Stimulated activated CD4-positive, alpha-beta T cell treated with anti-CD3 and anti-CD28 coated beads, Interleukin-12 subunit alpha, Interleukin-12 subunit beta, amount 100 ng/mL, for 48 hours (primary cell): ENCODE results near the gene BATF3.
A peak's percentile ranks its signal among the peaks of the same experiment; 100 is the strongest.

ENCODE experiments used
- DNase-seq, 3 donors: peaks; one replicate each; pipeline ENCODE4 v3.0.0-alpha.2; 2020; ENCODE audit warnings: low read depth in 2 of 3, low spot score in 1 of 3

BATF3 gene

DNA sequence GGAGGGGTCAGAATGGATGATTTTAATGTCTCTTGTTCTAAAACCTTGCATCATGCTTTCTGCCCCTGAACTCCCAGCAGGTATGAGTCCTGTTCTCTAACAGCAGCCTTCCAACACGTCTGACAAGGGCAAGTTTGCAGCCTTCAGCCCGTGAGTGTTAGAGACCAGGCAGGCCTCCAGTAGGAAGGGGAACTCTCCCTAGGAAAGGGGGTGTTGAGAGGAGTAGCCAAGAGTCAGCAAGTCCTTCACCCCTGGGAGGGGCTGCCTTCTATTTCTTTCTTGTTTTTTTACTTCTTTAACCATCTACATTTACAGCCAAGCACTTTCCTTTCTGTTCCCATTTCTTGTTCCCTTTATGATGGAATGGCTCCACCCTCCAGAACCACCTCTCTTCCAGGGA, 14.2 kb downstream of the BATF3 start:
- no peak for DNase-seq

- no peak for DNase-seq
These were observed 15.0 kb downstream of the BATF3 start for GRCh38 chr1:212684521-212685090.

DNA sequence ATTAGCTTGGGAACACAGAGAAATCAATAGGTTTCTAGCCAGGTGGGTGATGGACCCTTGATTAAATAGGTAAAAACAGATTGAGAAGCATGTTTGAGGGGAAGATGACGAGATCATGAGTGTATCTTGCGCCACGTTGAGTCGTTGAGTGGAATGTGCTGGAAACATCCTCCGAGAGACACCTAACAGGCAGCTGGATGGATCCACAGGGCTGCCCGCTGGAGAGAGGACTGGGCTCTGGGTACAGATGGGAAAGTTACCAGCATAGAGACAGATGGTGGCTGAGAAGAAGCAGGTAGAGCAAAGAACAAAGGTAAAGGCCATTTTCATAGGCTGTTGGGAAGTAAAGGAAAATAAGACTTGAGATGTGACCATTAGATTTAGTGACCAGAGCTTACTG, 15.6 kb downstream of the BATF3 start:
- DNase-seq, result no peak

DNA sequence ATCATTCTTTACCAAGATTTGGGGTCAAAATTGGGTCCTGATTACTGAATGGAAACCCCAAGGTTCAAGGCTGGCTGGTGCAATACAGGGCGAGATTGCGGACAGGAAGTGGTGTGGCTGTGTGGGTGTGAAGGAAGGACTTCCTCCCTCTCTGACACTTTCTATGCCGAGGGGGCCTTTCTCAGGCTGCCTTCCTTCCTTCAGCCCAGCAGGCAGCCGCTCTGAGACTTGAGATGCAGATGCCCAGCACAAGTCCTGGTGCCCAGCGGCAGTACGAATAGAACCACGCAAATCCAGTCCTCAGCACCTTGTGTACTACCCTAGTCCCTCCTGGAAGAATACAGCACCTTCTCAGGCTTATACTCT, 16.3 kb downstream of the BATF3 start:
- DNase-seq, result peak in 2 of 3 donors; percentile 42 to 57

GRCh38 chr1:212680680-212681389, 18.8 kb downstream of the BATF3 start:
- no peak for DNase-seq

- DNase-seq, result no peak
These were observed 20.9 kb downstream of the BATF3 start for GRCh38 chr1:212678456-212679410.

DNA sequence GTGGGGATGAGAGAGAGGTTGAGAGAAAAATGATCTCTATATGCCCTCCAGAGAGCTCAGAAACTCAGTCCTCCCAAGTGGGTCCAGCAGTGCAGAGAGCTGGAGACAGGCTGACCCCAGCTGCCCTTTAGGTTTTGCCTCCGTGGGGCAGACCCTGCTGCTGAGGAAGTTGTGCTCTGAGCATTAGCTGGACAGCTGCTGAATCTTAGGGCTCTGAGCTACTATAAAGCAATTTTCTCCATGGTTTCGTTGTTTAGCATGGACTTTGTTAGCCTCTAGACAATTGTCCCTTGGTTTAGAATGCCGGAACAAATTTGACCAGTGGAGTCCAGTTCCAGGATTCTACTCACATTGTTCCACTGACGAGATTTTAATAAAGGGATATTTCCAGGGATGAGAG, 22.1 kb downstream of the BATF3 start:
- no peak for DNase-seq

- no peak for DNase-seq
These were observed 22.5 kb downstream of the BATF3 start for GRCh38 chr1:212677136-212677535.

GRCh38 chr1:212675675-212676074, 24.0 kb downstream of the BATF3 start:
- DNase-seq, result no peak

DNA sequence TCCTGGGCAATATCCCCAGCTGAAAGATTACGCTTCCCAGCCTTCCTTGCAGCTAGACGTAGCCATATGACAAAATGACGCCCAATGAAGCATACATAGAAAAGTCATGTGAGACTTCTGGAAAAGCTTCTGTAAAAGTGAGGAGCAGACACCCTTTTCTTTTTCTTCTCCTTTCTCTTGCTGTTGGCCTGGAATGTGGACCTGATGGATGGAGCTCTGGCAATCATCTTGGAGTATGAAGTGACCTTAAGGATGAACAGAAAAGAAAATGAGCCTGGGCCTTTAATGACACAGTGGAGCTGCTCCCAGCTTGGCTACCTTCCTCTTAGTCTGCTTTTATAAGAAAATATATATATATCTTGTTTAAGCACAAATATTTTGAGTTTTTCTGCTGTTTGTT, 24.8 kb downstream of the BATF3 start:
- no peak for DNase-seq

DNA sequence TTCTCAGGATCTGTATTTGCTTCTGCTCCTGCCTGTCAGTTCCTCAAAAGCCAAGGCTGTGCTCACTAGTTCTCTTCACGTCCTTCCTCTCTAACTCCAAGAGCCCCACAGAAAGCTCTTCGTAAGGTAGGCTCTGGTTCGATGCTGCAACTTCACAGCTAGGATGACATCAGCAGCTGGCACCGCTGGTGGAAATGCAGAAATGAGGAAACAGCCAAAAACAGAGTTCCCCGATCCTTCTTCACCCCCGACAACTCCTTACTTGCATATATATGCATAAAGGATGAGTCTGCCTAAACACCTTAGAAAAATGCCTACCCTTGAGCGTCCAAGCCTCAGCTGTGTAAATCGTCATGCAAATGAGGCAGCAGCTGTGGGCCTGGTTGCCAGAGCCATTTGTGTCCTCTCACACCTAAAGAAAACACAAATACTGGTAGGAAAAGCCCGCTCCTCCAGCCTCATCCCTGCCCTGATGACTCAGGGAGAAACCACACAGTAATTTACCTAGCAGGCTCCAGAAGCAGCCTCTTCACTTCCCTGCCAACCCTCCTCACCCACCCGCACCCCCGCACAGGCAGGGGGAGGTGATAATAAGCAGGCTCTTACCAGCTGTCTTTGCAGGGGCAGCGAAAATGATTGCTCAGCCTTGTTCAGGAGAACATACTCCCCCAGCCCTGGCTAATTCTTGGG, 28.2 kb downstream of the BATF3 start:
- no peak for DNase-seq

- DNase-seq, result no peak
These were observed 28.8 kb downstream of the BATF3 start for GRCh38 chr1:212670882-212671281.

DNA sequence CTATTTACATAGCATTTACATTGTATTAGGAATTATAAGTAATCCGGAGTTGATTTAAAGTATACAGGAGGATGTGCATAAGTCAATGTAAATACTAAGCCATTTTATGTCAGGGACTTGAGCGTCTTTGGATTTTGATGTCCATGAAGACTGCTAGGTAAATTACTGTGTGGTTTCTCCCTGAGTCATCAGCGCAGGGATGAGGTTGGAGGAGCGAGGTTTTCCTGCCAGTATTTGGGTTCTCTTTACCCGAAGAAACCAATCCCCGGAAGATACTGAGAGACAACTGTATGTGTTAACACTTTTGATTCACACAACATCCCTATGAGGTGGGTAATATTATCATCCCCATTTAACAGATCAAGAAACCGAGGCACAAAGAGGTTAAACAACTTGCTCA, 29.3 kb downstream of the BATF3 start:
- DNase-seq, result no peak

DNA sequence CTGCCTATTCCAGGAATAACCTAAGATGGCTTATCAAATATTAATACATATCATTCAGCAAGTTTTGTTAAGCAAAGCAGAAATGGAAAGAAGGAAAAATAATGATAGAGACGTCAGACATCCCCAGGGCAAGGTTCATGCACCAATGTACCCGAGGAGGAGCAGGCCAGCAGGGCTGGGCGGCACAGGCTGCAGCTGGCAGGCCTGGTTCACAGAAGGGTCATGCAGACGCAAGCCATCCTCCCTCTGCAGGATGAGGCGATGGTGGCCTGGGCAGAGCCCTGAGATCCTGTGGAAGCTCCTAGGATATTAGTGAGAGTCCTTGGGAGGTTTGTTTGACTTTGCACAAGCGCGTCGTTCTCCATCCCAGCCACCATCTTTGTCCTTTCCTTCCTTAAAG, 30.0 kb downstream of the BATF3 start:
- DNase-seq, result no peak

DNA sequence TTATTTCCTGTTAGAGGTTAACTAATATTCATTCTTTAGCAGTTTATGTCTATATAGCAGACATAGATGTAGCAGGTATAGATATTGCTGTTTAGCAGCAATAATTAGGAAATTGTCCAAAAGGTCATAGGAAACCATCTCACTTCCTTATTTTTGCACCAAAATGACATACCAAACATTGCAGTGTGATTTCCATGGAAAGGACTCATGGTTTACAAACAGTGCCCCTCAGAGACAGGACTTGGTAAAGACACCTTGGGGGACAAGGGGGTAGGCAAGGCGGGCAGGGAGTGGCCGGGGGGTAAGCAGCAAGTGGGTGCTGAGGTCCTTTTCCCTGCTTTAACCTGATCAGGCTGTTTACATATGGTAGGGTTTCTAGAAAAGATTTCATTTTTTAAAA, 30.5 kb downstream of the BATF3 start:
- no peak for DNase-seq

DNA sequence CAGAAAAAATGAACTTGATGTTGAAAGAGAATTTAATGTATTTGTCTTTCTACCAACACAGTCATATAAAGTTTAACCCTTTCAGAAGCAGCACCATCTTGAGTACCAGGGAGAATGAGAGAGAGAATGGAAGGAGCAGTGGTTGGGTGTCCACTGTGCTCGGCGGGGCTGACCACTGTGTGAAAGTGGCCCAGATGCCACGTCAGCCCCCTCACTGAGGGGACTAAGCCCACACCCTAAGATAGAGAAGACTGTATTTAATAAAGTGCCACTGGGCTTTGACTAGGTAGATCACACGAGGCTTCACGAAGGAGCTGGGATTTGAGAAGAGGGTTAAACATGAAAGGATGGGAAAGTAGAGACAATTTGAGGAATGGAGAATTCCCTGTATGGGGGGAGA, 31.2 kb downstream of the BATF3 start:
- no peak for DNase-seq

GRCh38 chr1:212667223-212668139, 32.2 kb downstream of the BATF3 start:
- DNase-seq, result no peak

- no peak for DNase-seq
These were observed 33.4 kb downstream of the BATF3 start for GRCh38 chr1:212666116-212666775.

DNA sequence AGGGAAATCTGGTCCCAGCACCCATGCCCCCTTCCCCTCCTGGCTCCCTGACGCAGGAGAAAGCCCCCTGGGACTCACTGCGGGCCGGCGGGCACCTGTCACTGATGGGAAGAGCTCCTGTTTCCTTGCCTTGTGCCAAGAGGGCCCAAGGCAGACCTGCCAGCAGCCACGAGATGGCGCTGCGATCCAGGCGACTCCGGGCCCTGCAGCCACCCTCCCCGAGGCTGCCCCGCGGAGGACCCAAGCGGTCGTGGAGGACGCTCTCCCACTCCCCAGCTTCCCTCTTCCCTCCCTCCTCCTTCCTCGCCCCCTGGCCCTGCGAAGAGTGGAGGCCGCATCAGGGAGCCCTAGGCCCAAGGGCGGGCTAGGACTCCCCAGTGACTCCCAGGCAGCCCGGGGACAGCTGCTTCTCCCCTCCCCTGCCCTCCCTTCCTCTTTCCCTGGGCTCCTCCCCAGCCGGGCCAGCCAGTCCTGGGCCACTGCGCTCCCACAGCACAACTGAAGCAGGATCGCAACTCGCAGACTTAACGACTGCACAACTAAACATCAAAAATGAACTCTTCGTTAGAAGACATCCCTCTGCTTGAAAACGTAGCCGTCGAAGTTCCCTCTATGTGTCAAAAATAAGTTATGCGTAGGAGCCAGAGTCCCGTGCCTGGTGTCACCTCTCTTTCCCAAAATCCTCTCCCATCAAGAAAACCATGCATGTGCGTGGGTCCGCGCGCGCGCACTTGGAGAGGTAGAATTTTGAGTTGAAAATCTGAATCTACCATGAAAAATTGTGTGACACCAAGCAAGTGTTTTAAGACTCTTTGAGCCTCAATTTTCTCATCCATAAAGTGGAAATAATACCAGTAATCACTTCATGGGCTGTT, 34.2 kb downstream of the BATF3 start:
- DNase-seq, result peak; percentile 66 to 80 (median 80)
